ENCODE results near the gene NSG2. TPM values are rescaled to one million over a fixed set of nuclear protein-coding genes. Genes with fewer than 3 reads are reported as not detected.

NSG2 gene
- total RNA-seq, 4 donors from 2014 or later, result 1.1 to 1.2 TPM; not detected in 2

- no peak for DNase-seq
- 80 to 83% methylated on average over 9 to 10 of the region's 10 CpGs for WGBS, 2 donors
- no peaks in the 10 kb centered on the region for H3K4me1 ChIP-seq
- no peak overlapping the region for H3K27ac ChIP-seq
- H3K27me3 ChIP-seq, result no peaks in the 10 kb centered on the region
- H3K4me3 ChIP-seq (replicated peaks in 1 of 3), result no peak overlapping the region
- H3K9me3 ChIP-seq, result no peaks in the 10 kb centered on the region
- TF ChIP-seq, protein P1, sequence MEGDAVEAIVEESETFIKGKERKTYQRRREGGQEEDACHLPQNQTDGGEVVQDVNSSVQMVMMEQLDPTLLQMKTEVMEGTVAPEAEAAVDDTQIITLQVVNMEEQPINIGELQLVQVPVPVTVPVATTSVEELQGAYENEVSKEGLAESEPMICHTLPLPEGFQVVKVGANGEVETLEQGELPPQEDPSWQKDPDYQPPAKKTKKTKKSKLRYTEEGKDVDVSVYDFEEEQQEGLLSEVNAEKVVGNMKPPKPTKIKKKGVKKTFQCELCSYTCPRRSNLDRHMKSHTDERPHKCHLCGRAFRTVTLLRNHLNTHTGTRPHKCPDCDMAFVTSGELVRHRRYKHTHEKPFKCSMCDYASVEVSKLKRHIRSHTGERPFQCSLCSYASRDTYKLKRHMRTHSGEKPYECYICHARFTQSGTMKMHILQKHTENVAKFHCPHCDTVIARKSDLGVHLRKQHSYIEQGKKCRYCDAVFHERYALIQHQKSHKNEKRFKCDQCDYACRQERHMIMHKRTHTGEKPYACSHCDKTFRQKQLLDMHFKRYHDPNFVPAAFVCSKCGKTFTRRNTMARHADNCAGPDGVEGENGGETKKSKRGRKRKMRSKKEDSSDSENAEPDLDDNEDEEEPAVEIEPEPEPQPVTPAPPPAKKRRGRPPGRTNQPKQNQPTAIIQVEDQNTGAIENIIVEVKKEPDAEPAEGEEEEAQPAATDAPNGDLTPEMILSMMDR (IDR thresholded peaks at IDR 0.05), result no peak
- TF ChIP-seq POLR2A (IDR thresholded peaks at IDR 0.05), result no peak
- H3K36me3 ChIP-seq, result no peaks in the 10 kb centered on the region
- intact Hi-C loops (cut with DNase I), result no loop called here
Measured at GRCh38 chr5:174109698-174110260, 64.3 kb downstream of the NSG2 start.

- no peak for DNase-seq
- H3K36me3 ChIP-seq, result no peaks in the 10 kb centered on the region
- H3K4me3 ChIP-seq (replicated peaks in 1 of 3), result no peak overlapping the region
- no peaks in the 10 kb centered on the region for H3K9me3 ChIP-seq
- TF ChIP-seq POLR2A (IDR thresholded peaks at IDR 0.05), result no peak
- TF ChIP-seq, protein P1 (IDR thresholded peaks at IDR 0.05), result no peak
- intact Hi-C loops (cut with DNase I), result no loop called here
- 88 to 93% methylated on average over 7 of the region's 7 CpGs for WGBS, 2 donors
- no peaks in the 10 kb centered on the region for H3K4me1 ChIP-seq
- H3K27me3 ChIP-seq, result no peaks in the 10 kb centered on the region
- no peak overlapping the region for H3K27ac ChIP-seq
Measured at GRCh38 chr5:174110310-174110709, 64.8 kb downstream of the NSG2 start.

DNA sequence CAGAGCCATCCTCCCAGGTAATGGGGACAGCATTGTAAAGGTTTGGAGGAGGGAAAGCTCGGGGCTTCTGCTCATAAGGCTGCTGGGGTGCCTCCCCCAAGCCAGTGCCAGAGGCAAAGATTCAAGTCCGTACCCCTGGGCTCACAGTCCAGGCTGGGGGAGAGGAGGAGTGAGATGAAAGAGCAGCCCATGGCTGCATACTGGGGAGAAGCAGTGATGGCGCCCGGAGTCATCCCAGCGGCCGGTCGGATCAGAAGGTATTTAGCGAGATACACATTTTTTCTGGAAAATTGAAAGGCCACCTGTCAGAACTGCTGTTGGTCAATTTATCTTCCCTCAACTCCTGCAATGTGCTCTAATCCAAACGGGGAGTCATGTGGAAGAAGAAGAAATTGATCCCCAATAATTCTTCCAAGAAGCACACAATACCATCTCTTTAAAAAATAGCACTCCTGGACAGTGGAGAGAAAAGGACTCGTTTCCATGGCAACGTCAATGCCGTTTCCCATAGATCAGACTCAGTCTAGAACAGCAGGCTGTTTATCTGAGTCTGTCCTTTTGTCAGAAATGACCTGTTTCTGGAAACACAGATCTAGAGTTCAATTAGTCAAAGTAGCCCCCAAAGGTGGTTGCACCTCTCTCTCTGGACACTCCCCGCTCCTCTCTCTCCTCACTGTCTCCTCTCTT lies 65.9 kb downstream of the NSG2 start:
- WGBS, 2 donors, result 79 to 80% methylated on average over 13 of the region's 13 CpGs

DNA sequence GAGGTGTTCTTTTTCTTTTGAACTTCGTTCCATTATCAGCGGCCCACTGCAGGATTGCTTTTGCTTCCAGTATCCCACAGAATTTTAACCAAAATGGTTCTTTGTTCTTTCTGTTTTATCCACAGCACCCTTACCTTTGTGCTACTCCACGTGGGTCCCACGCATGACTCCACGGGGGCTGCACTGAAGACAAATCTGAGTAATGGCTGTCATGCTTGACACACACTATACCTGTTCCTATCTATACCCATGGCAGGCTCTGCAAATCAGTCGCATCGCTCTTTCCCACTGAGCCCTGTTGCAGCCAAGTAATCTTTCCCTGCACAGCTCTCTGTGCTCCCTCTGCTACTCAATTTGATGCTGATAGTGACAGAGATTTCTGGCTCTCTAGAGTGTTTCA lies 69.7 kb downstream of the NSG2 start:
- Histone ChIP-seq H3K27me3 (no peaks in the 10 kb centered on the region), H3K27ac (no peak overlapping the region), H3K9me3 (no peaks in the 10 kb centered on the region), H3K36me3 (no peaks in the 10 kb centered on the region), H3K4me1 (no peaks in the 10 kb centered on the region), H3K4me3 (replicated peaks in 1 of 3) (no peak overlapping the region)
- intact Hi-C loops (cut with DNase I), result no loop called here
- TF ChIP-seq, protein P1 (IDR thresholded peaks at IDR 0.05), result no peak
- no peak for TF ChIP-seq POLR2A (IDR thresholded peaks at IDR 0.05)
- no peak for DNase-seq
- WGBS, 2 donors, result 83 to 92% methylated on average over 7 of the region's 7 CpGs

More for the DNA sequence above, 65.9 kb downstream of the NSG2 start:
- no peak for DNase-seq
- intact Hi-C loops (cut with DNase I), result no loop called here
- H3K27me3 ChIP-seq, result no peaks in the 10 kb centered on the region
- no peaks in the 10 kb centered on the region for H3K9me3 ChIP-seq
- no peak overlapping the region for H3K4me3 ChIP-seq (replicated peaks in 1 of 3)
- no peak overlapping the region for H3K27ac ChIP-seq
- H3K4me1 ChIP-seq, result no peaks in the 10 kb centered on the region
- no peak for TF ChIP-seq POLR2A (IDR thresholded peaks at IDR 0.05)
- TF ChIP-seq, protein P1 (IDR thresholded peaks at IDR 0.05), result no peak
- H3K36me3 ChIP-seq, result no peaks in the 10 kb centered on the region

DNA sequence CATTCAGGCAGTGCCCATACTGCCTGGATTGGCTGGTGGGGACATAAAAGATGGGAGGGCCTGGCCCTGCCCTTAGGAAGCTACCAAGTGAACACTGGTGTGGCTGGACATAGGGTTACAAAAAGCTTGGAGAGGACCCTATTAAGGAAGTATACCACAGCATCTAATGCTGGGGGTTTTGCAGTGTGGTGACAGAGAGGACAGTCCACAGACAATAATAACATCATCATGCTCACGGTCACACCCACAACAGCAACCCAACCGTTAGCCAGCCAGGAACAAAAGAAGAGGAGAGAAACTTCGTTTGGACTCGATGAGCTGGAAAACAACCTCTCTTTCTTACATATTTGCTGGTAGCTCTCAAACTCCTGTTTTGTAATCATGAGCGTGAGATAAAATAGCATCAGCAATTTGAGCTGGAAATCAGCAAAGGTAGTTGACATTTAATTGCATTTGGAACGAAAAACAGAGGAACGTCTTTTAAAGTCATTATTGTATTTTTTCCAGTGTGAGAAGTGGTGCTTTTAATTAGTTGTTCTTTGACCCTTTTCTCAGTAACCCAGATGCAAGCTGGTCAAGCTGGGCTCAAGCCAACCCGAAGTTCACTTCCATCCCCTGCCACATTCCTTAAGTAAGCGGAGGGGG lies 73.4 kb downstream of the NSG2 start:
- Histone ChIP-seq H3K36me3 (no peaks in the 10 kb centered on the region), H3K27me3 (no peaks in the 10 kb centered on the region), H3K4me1 (no peaks in the 10 kb centered on the region), H3K27ac (no peak overlapping the region), H3K9me3 (no peaks in the 10 kb centered on the region), H3K4me3 (replicated peaks in 1 of 3) (no peak overlapping the region)
- intact Hi-C loops (cut with DNase I), result no loop called here
- DNase-seq, result no peak
- WGBS, 2 donors, result 63 to 64% methylated on average over 9 of the region's 9 CpGs
- no peak for TF ChIP-seq POLR2A (IDR thresholded peaks at IDR 0.05)
- TF ChIP-seq, protein P1 (IDR thresholded peaks at IDR 0.05), result no peak
